Transverse colon (tissue), 4 donors: ENCODE measurements around the gene DGCR2.

ENCODE experiments used
- CTCF ChIP-seq, 5 experiments: fragments of 200-600 bp in 3 of 5; fragments of 450-650 bp in 2 of 5; sonication (generic) in 3 of 5; IDR thresholded peaks; 1 replicate in 2 of 5; 2 replicates in 3 of 5; pipeline ENCODE4 v1.5.1; 2016 to 2017; ENCODE audit warnings: antibody characterized with exemption in 5 of 5, inconsistent platforms in 3 of 5, mild to moderate bottlenecking in 2 of 5, moderate library complexity in 1 of 5
- POLR2A ChIP-seq: fragments of 450-650 bp; IDR thresholded peaks from one replicate; pipeline ENCODE4 v1.6.1; 2016; ENCODE audit warnings: antibody characterized with exemption, mild to moderate bottlenecking, moderate library complexity
- POLR2AphosphoS5 ChIP-seq, 3 donors: sonication (generic); formaldehyde crosslinking; IDR thresholded peaks; one replicate each; pipeline ENCODE4 v1.6.1; 2016; ENCODE audit warnings: antibody characterized with exemption in 3 of 3

DNA sequence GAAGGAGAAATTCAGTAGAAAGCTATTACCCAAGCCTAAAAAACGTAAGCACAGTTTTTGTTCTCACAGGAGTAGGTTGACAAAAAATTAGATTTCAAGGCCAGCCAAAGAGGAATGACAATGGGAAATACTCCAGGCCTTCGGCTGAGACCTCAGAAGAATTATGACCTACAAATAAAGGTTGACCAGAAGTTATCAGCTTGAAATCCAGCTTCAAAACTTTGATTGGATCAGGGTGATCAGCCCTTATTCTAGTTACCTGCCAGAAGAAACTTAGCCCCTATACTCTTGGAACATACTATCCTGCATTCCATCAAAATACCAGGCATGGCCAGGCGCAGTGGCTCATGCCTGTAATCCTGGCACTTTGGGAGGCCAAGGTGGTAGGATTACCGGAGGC is 117.7 kb downstream of the DGCR2 start:
- no peak for TF ChIP-seq CTCF (IDR thresholded peaks at IDR 0.05)
- TF ChIP-seq POLR2A = no peak
- no peak for TF ChIP-seq POLR2AphosphoS5 (IDR thresholded peaks at IDR 0.05)
